Lower leg skin (tissue), 3 donors: ENCODE data around the gene PKD1L1.

ENCODE experiments used
- POLR2A ChIP-seq, 2 donors: fragments of 450-650 bp; IDR thresholded peaks; one replicate each; pipeline ENCODE4 v1.6.1; 2016 to 2017; ENCODE audit warnings: antibody characterized with exemption in 2 of 2, mild to moderate bottlenecking in 1 of 2, moderate library complexity in 1 of 2
- TF ChIP-seq, protein P1 (sequence below), 3 donors: fragments of 450-650 bp; IDR thresholded peaks; one replicate each; pipeline ENCODE4 v1.5.1; 2016; ENCODE audit warnings: antibody characterized with exemption in 3 of 3, mild to moderate bottlenecking in 3 of 3, moderate library complexity in 2 of 3

DNA sequence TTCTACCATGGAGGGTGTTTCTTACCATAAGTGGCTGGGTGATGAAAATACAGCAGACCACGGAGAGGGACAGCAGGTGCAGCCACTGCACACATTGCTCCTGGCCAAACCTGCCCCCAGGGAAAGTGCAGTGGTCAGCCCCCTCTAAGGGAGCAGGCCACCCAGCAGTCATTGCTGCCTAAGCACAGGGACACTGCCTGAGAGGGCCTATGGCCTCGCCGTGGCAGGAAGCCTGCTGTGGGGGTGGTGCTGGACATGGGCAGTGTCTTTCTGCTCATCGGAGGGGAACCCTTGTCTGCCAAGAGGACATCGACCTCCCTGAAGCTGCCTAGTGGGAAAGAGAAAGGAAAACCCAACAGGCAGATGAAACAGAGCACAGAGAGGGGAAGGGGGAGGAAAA, 118.3 kb downstream of the PKD1L1 start:
- TF ChIP-seq, protein P1, sequence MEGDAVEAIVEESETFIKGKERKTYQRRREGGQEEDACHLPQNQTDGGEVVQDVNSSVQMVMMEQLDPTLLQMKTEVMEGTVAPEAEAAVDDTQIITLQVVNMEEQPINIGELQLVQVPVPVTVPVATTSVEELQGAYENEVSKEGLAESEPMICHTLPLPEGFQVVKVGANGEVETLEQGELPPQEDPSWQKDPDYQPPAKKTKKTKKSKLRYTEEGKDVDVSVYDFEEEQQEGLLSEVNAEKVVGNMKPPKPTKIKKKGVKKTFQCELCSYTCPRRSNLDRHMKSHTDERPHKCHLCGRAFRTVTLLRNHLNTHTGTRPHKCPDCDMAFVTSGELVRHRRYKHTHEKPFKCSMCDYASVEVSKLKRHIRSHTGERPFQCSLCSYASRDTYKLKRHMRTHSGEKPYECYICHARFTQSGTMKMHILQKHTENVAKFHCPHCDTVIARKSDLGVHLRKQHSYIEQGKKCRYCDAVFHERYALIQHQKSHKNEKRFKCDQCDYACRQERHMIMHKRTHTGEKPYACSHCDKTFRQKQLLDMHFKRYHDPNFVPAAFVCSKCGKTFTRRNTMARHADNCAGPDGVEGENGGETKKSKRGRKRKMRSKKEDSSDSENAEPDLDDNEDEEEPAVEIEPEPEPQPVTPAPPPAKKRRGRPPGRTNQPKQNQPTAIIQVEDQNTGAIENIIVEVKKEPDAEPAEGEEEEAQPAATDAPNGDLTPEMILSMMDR (IDR thresholded peaks at IDR 0.05): no peak
- no peak for TF ChIP-seq POLR2A (IDR thresholded peaks at IDR 0.05)
